Measurements from ENCODE around the gene NTNG1. TPM values are rescaled to one million over a fixed set of nuclear protein-coding genes. Genes with fewer than 3 reads are reported as not detected.

NTNG1 gene
- total and polyA plus RNA-seq, 2 of the 13 experiments (the other 11 are each of a cell fraction or from before 2014, with no cell fraction given): not detected

- TF ChIP-seq E2F1 (CRISPR knock-in tag; IDR thresholded peaks at IDR 0.05) (no peak), PRDM15 (CRISPR knock-in tag; IDR thresholded peaks at IDR 0.05) (no peak), ZNF292 (CRISPR knock-in tag; IDR thresholded peaks at IDR 0.05; ENCODE audit: borderline replicate concordance, low read depth) (no peak), TCF12 (IDR thresholded peaks at IDR 0.05) (no peak), TCF12 (CRISPR knock-in tag; IDR thresholded peaks at IDR 0.05) (no peak), ZNF230 (CRISPR knock-in tag; IDR thresholded peaks at IDR 0.05) (no peak), KLF13 (CRISPR knock-in tag; IDR thresholded peaks at IDR 0.05) (no peak), ZNF749 (CRISPR knock-in tag; IDR thresholded peaks at IDR 0.05; ENCODE audit: borderline replicate concordance) (no peak), WIZ (CRISPR knock-in tag; IDR thresholded peaks at IDR 0.05) (no peak), ZSCAN25 (CRISPR knock-in tag; IDR thresholded peaks at IDR 0.05) (no peak), ZNF691 (CRISPR knock-in tag; IDR thresholded peaks at IDR 0.05; ENCODE audit: borderline replicate concordance, low read depth) (no peak), KAT2B (IDR thresholded peaks at IDR 0.05; ENCODE audit: borderline replicate concordance, low read depth, low read length) (peak; percentile 100), ZNF776 (CRISPR knock-in tag; IDR thresholded peaks at IDR 0.05) (no peak), FOXC1 (CRISPR knock-in tag; IDR thresholded peaks at IDR 0.05; ENCODE audit: borderline replicate concordance) (no peak), ZNF281 (CRISPR knock-in tag; IDR thresholded peaks at IDR 0.05; ENCODE audit: borderline replicate concordance) (no peak), NCOA1 (CRISPR knock-in tag; IDR thresholded peaks at IDR 0.05) (no peak), ATF7 (IDR thresholded peaks at IDR 0.05) (no peak), ATF7 (CRISPR knock-in tag; IDR thresholded peaks at IDR 0.05) (no peak), ATM (IDR thresholded peaks at IDR 0.05; ENCODE audit: borderline replicate concordance) (no peak), ZNF326 (CRISPR knock-in tag; IDR thresholded peaks at IDR 0.05; ENCODE audit: borderline replicate concordance) (no peak), TSC22D2 (CRISPR knock-in tag; IDR thresholded peaks at IDR 0.05; ENCODE audit: borderline replicate concordance) (no peak), IRX3 (CRISPR knock-in tag; IDR thresholded peaks at IDR 0.05; ENCODE audit: borderline replicate concordance, low read depth) (no peak)
These were observed 289.8 kb downstream of the NTNG1 start (continued) for GRCh38 chr1:107430540-107431228.
